Right cardiac atrium (tissue), 5 donors: ENCODE results near the gene CHL1. TPM values are rescaled to one million over a fixed set of nuclear protein-coding genes. Genes with fewer than 3 reads are reported as not detected.

ENCODE experiments used
- ATAC-seq, 2 donors: fragments of 200-7000 bp; cut with Tn5 transposase; one replicate each; pipeline versions ENCODE4 v1.8.0 to v1.9.1; 2020; ENCODE audit warnings: moderate library complexity in 2 of 2, mild to moderate bottlenecking in 1 of 2
- DNase-seq, 3 donors: peaks; one replicate each; pipeline ENCODE4 v3.0.0-alpha.2; 2020
- H3K27ac ChIP-seq: one replicate; pipeline ENCODE4 v1.5.1; 2013; ENCODE audit warnings: mild to moderate bottlenecking, low read length, control low read depth, moderate library complexity
- H3K27me3 ChIP-seq: one replicate; pipeline ENCODE4 v1.6.1; 2013; ENCODE audit not compliant: control insufficient read depth, insufficient read depth
- H3K4me1 ChIP-seq: one replicate; pipeline ENCODE4 v1.6.1; 2013; ENCODE audit warnings: low read length; ENCODE audit not compliant: control insufficient read depth, insufficient read depth
- H3K4me3 ChIP-seq: one replicate; pipeline ENCODE4 v1.5.1; 2013; ENCODE audit warnings: low read length, control low read depth
- H3K9me3 ChIP-seq: one replicate; pipeline ENCODE4 v1.6.1; 2013; ENCODE audit warnings: low read length; ENCODE audit not compliant: control insufficient read depth
- WGBS: extraction: QIAGEN DNeasy Blood & Tissue Kit; methylation state at CpG from one replicate; pipeline ENCODE4 v1.1.7; 2013; 5-methylcytosine and 5-hydroxymethylcytosine counted together
- intact Hi-C, 4 donors: fragments of 100-400 bp; cut with DNase I; formaldehyde crosslinking; loops; one replicate each; pipeline versions ENCODE4 v1.11.0 to v1.14.0; 2022 to 2023
- polyA plus RNA-seq: library from polyadenylated mRNA; stranded (reverse); fragments of 200-250 nt; gene quantifications from one replicate; pipeline ENCODE4 v1.2.3, GENCODE V29; 2013
- total RNA-seq, 4 donors: library from RNA; stranded (reverse); fragmentation: NEBNext Ultra II Directional; extraction: Animal tissue kit (Norgen Biotek cat#: 25700); gene quantifications; one replicate each; pipeline ENCODE4 v1.2.1, GENCODE V29; 2021
- donor health status: healthy with polysubstance abuse.
- donor health status: DM: no; HTN: yes; CAD: no.
- donor health status: DM: no; HTN: no; CAD: no.
- donor health status: DM: no; HTN: yes; CAD: no; lungs with severe emphysema.
- donor health status: DM: yes; HTN: yes; CAD: no.

CHL1 gene
- total and polyA plus RNA-seq, 5 donors, result 14.3 to 90.2 (median 70.2) TPM

DNA sequence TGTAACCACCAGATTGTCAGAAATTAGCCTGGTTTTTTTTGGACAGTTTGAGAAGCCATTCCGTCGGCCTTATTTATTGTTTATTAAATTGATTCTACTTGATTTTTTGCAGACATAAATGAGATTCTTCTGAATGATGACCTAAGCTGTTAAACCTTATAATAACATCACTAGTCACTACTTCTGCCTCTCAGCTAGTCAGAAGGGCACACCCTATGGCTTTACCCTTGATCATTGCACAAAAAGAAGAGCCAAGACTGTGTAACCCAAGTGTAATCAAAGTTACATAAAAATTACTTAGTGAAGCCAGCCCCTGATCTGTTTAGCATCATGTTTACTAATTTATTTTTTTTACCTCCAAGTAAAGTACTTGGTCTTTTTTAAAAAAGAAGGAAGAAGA lies 64.3 kb downstream of the CHL1 start:
- Histone ChIP-seq H3K4me1 (no peaks in the 10 kb centered on the region), H3K27me3 (no peaks in the 10 kb centered on the region), H3K27ac (no peak overlapping the region), H3K9me3 (no peaks in the 10 kb centered on the region), H3K4me3 (no peak overlapping the region)
- DNase-seq (no peak), ATAC-seq (no peak)
- WGBS, result 82% methylated on average over 2 of the region's 2 CpGs
- intact Hi-C loops, result no loop called here

DNA sequence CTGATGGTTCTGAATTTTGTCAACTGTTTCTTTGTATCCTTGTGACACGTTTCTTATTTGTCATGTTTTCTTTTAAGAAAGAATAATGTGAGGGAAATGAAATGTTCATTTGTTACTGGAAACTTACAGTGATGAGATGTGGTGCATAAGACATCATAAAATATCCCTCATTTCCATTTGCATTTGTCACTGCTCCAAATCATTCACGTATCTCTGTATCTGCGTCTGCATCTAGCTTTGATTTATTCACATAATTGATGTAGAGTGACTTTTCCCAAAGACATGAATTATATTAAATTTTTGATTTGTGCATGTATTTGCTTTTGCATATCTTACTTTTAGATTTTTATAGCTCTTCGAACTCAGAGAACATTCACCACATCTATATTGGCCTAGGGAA lies 66.8 kb downstream of the CHL1 start:
- Histone ChIP-seq H3K4me1 (no peaks in the 10 kb centered on the region), H3K27ac (no peak overlapping the region), H3K4me3 (no peak overlapping the region), H3K9me3 (no peaks in the 10 kb centered on the region), H3K27me3 (no peaks in the 10 kb centered on the region)
- ATAC-seq (no peak), DNase-seq (no peak)
- 80% methylated on average over 4 of the region's 4 CpGs for WGBS
- intact Hi-C loops, result no loop called here

DNA sequence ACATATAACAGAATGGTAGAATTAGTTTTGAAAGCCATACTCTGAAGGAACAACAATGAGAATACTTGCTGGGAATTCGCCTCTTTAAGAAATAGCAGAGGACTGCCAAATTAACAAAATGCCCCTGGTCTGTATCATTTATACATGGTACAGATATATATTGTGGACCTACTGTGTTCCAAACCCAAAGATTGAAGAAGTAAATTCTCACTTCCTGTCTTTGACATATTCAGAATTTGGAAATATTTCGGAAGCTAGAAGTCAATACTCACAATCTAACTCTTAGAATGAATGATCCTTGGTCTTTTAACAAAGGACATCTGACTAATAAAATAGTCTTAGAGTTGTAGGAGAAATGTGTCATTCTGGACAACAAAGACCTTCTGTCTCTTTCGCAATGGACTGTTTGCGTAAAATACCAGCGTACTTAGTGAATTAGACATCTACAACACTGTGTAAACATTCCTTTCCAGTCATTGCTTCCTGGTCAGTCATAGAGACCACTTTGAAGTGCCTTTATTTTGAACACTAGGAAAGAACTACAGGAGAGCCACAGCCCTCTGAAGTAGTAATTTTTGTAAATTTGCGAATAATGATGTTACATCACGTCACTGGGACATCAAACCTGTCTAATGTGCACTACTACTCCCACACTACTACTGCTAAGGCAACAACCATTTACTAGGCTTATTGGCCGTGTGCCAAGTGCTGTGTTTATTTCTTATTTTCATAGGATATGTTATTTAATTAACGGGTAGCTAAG lies 68.0 kb downstream of the CHL1 start:
- H3K4me1 ChIP-seq, result no peaks in the 10 kb centered on the region
- 73% methylated on average over 9 of the region's 9 CpGs for WGBS
- intact Hi-C loops, result no loop called here
- no peaks in the 10 kb centered on the region for H3K9me3 ChIP-seq
- no peak for ATAC-seq
- H3K4me3 ChIP-seq, result no peak overlapping the region
- DNase-seq, result no peak
- H3K27ac ChIP-seq, result no peak overlapping the region
- H3K27me3 ChIP-seq, result no peaks in the 10 kb centered on the region

DNA sequence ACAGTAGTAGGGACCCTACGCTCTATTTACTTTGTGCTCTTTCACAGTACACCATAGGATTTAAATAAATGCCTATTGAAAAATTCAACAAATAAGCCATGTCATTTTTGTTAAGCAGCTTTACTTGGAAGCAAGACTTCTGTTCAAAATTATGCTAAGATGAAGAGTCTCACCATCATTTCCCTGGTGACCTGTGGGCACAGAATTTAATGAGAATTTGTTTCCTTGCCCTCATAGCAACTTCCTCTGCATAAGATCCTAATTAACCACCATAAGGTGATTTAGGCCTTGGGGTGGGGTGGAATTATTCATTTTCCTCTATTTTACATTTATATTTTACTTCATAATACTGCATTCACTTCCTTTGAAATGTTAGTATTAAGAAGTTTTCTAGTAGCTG lies 70.5 kb downstream of the CHL1 start:
- Histone ChIP-seq H3K27me3 (no peaks in the 10 kb centered on the region), H3K9me3 (no peaks in the 10 kb centered on the region), H3K4me3 (no peak overlapping the region), H3K4me1 (no peaks in the 10 kb centered on the region), H3K27ac (no peak overlapping the region)
- ATAC-seq (no peak), DNase-seq (no peak)
- intact Hi-C loops, result no loop called here
- WGBS, result 91% methylated on average over 1 of the region's 1 CpG

DNA sequence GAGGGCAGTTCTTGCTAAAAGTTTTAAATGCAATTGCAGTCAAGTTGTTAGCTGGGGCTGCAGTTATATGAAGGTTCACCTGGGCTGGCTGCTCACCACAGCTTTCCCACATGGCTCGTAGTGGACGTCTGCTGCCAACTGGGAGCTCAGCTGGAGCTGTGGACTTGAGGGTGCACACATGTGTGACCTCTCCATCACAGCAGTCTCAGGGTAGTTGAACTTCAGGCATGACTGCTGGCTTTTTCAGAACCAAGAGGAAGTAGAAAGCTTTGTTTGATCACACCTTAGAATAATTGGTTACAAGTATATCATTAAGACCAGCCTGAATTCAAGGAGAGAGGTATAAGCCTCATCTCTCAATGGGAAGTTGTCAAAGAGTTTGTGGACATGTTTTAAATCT lies 74.1 kb downstream of the CHL1 start:
- Histone ChIP-seq H3K27me3 (no peaks in the 10 kb centered on the region), H3K27ac (no peak overlapping the region), H3K4me1 (no peaks in the 10 kb centered on the region), H3K9me3 (no peaks in the 10 kb centered on the region), H3K4me3 (no peak overlapping the region)
- intact Hi-C loops, result no loop called here
- no peak for DNase-seq
- no peak for ATAC-seq
- 75% methylated on average over 2 of the region's 2 CpGs for WGBS

DNA sequence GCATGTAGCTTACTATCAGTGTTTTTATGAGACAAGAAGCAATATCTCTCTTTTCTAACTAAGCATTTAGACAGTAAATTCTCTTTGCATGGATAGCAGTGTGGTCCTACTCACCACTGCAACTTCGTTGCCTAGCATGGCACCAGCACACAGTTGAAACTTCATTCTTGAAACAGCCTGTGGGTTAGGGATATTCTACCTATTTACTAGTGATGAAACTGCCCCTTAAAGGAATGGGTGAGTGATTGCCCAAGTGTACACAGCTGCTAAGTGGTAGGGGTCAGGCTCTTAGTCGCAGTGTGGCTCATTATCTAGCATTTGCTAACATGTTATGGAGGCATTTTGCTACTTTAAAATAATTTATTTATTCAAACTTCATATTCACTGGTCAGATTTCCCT lies 78.4 kb downstream of the CHL1 start:
- intact Hi-C loops, result no loop called here
- DNase-seq (no peak), ATAC-seq (no peak)
- Histone ChIP-seq H3K27ac (no peak overlapping the region), H3K27me3 (no peaks in the 10 kb centered on the region), H3K9me3 (no peaks in the 10 kb centered on the region), H3K4me3 (no peak overlapping the region), H3K4me1 (no peaks in the 10 kb centered on the region)
- 54% methylated on average over 2 of the region's 2 CpGs for WGBS

DNA sequence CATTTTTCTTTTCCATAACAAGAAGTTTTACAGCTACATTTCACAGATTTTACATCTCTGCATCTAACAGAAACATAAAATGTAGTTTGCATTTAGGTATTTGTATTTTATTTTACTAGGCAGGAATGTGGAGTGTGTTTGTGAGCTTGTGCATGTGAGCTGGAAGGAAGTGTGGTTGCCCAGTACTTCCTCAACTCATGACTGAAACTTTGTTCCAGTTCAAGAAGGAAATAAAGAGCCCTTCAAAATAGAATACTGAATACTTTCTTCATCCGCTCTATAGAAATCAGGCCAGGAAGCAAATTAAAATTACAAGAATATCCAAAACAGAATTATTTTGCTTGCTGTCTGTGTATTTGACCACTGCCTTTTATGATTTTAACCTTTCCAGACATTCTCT lies 81.3 kb downstream of the CHL1 start:
- Histone ChIP-seq H3K4me1 (no peaks in the 10 kb centered on the region), H3K27me3 (no peaks in the 10 kb centered on the region), H3K4me3 (no peak overlapping the region), H3K27ac (no peak overlapping the region), H3K9me3 (no peaks in the 10 kb centered on the region)
- no peak for ATAC-seq
- no peak for DNase-seq
- intact Hi-C loops, result no loop called here
- WGBS, result 69% methylated on average over 1 of the region's 1 CpG

DNA sequence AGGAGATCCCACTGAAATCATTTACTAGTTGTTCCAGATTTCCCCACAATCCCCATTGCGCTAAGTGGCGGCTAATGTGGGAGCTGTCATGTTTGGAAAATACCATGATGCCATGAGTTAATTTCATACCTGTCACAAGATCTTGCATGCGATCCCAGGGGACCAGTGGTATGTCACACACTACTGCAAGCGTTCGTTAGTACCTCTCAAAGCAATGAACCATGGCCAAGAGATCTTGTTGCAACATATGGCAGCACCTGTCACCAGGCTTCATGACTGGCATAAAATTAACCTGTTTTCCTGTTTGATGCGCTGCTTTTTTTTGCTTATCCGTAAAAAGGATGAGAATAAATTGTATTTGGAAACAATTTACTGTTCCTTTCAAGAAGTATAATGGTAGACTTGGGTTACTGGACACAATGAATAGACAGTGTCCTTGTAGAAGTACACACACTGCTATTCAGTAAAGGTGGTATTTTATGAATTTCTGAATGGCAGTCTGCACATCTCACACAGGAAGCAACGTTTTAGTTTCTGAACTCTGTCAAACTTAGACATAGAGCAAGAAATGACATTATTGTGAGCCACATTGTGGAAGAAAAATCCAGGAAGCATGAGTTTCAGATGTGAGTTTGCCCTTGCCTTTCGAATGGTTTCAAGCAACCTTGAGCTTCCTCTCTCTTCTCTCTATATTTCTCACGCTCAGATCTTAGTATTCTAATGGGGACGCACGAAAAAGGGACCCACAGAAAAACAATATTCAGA lies 81.9 kb downstream of the CHL1 start:
- ATAC-seq, result no peak
- 73% methylated on average over 12 of the region's 12 CpGs for WGBS

DNA sequence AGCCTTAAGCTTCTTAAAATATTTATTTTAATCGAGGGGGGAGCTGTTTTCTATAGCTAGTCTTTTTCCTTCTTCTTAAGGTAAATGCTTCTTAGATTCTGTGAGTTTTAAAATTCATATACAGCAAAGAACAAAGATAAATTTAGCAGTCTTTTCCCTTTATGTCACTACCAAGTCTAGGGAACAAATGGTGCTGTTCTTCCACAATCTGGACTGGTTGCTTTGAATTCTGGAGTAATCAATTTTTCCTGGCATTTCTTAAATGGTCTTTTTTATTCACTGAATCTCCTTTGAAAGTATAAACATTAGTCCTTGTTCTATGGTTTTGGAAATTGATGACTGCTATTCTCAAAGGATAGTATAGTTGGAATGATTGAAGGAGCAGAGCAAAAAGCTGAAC lies 82.8 kb downstream of the CHL1 start:
- Histone ChIP-seq H3K27ac (no peak overlapping the region), H3K4me3 (no peak overlapping the region), H3K27me3 (no peaks in the 10 kb centered on the region), H3K4me1 (no peaks in the 10 kb centered on the region), H3K9me3 (no peaks in the 10 kb centered on the region)
- intact Hi-C loops, result no loop called here
- WGBS, result 35% methylated on average over 1 of the region's 1 CpG
- ATAC-seq, result no peak
- DNase-seq, result no peak

More for the DNA sequence above, 81.9 kb downstream of the CHL1 start:
- Histone ChIP-seq H3K4me3 (no peak overlapping the region), H3K9me3 (no peaks in the 10 kb centered on the region), H3K4me1 (no peaks in the 10 kb centered on the region), H3K27me3 (no peaks in the 10 kb centered on the region), H3K27ac (no peak overlapping the region)
- DNase-seq, result no peak
- intact Hi-C loops, result no loop called here

DNA sequence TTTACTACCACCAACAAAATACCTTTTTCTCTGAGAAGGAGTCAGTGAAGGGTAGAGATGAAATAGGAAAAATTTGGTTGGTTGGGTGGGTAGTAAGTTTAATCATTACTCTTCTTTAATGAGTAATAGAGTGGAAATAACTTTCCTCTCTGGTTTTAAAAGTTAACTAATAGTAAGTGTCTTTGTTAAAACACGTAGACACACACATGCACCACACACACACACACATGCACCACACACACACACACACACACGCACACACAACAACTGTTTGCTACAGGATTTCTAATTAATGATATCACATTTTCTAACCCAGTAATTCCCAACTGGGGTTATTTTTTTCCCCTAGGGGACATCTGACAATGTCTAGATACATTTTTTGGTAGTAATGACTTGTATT lies 84.1 kb downstream of the CHL1 start:
- H3K4me1 ChIP-seq, result no peaks in the 10 kb centered on the region
- no peaks in the 10 kb centered on the region for H3K27me3 ChIP-seq
- H3K9me3 ChIP-seq, result no peaks in the 10 kb centered on the region
- WGBS, result 46% methylated on average over 2 of the region's 2 CpGs
- intact Hi-C loops, result no loop called here
- no peak overlapping the region for H3K4me3 ChIP-seq
- ATAC-seq, result no peak
- DNase-seq, result no peak
- H3K27ac ChIP-seq, result no peak overlapping the region

DNA sequence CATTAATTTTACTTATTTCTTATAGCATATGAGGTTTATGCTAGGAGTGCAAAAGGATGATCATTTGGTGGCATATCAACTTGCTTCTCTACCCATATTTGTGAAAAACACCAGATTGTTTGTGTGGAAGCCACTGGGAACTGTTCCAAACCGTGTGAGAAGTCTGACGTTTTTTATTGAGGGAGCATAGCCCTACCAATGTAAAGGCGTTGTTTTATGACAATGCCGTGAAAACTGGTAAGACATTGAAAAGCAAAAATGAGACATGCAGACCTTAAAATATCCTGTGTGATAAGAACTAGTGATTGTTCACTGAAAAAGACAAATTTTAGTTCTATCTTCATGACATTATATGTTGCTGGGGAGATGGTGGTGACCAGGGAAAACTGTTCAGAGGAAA lies 87.8 kb downstream of the CHL1 start:
- DNase-seq (no peak), ATAC-seq (no peak)
- Histone ChIP-seq H3K27ac (no peak overlapping the region), H3K4me3 (no peak overlapping the region), H3K27me3 (no peaks in the 10 kb centered on the region), H3K9me3 (no peaks in the 10 kb centered on the region), H3K4me1 (no peaks in the 10 kb centered on the region)
- intact Hi-C loops, result no loop called here
- 57% methylated on average over 4 of the region's 4 CpGs for WGBS
